ENCODE results near the gene BMP8B. TPM values are rescaled to one million over a fixed set of nuclear protein-coding genes. Genes with fewer than 3 reads are reported as not detected.

BMP8B gene
- total and polyA plus RNA-seq, 8 donors = 1.4 to 6.4 (median 3.5) TPM

DNA sequence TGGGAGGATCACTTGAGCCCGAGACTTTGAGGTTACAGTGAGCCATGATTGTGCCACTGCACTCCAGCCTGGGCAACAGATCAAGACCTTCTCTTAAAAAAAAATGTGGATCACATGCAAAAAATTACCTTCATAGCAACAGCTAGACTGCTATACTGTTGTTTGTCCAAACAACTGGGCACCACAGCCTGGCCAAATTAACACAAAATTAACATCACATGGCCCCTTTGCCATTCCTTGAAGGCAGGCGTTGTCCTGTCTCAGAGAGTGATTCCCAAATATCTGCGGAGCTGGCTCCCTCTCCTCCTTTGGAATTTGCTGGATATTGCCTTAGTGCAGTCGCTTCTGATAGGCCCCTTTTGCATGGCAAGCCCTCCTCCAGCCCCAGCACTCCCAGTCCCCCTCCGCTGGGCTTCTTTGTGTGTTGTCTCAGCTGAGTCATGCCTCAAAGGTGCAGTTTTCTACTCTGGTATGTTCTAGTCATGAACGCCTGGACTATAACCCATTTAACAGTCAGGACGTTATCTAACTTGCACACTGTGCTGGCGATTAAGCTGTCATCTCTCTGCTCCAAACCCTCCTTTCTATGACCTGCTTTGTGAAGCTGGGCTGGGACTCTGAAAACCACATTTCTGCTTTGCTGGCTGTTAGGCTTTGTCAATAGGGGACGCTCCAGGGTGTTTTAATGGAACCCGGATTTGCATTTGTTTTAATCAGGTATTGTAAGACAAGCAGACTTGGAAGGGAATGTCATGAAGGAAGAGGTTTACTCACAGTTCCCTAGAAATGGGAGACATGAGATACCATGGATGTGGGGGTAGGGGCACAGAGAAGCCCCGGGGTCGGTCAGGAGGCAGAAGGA, 77.3 kb downstream of the BMP8B start:
- ATAC-seq = no peak

DNA sequence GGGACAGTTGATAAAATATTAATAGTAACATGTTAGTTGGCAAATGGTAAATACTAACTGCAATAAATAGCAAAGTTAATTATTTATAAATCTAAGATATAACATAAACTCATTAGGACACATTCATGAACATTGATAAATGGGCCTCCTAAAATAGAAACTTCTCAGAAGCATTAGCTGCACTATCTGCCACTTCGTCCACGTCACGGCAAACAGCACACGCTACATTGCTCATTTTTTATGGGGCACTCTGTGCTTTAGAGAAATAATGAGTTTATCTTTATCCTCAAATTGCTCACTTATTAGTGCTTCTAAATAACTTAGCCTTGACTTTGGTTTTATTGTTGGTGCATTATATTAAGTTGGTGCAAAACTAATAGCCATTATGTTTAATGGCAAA, 81.2 kb downstream of the BMP8B start:
- no peak for FAIRE-seq

More for the DNA sequence above, 77.3 kb downstream of the BMP8B start:
- H3K36me3 ChIP-seq = no peaks in the 10 kb centered on the region
- H3K4me3 ChIP-seq = no peak overlapping the region
- no peaks in the 10 kb centered on the region for H3K27me3 ChIP-seq
- no peak overlapping the region for H3K27ac ChIP-seq
- no peaks in the 10 kb centered on the region for H3K4me1 ChIP-seq
- H3K9me3 ChIP-seq = no peaks in the 10 kb centered on the region
- DNase-seq (no peak), FAIRE-seq (no peak)
- intact Hi-C loops (cut with DNase I) = loop anchor here in 1 of 3 donors (10.0 kb wide), 1 partner anchor 107 kb away; no protein-coding TSS in a partner anchor
- TF ChIP-seq, protein P1, sequence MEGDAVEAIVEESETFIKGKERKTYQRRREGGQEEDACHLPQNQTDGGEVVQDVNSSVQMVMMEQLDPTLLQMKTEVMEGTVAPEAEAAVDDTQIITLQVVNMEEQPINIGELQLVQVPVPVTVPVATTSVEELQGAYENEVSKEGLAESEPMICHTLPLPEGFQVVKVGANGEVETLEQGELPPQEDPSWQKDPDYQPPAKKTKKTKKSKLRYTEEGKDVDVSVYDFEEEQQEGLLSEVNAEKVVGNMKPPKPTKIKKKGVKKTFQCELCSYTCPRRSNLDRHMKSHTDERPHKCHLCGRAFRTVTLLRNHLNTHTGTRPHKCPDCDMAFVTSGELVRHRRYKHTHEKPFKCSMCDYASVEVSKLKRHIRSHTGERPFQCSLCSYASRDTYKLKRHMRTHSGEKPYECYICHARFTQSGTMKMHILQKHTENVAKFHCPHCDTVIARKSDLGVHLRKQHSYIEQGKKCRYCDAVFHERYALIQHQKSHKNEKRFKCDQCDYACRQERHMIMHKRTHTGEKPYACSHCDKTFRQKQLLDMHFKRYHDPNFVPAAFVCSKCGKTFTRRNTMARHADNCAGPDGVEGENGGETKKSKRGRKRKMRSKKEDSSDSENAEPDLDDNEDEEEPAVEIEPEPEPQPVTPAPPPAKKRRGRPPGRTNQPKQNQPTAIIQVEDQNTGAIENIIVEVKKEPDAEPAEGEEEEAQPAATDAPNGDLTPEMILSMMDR (IDR thresholded peaks at IDR 0.05) = no peak
- WGBS, 2 donors = 80 to 84% methylated on average over 12 of the region's 12 CpGs

More for the DNA sequence above, 81.2 kb downstream of the BMP8B start:
- intact Hi-C loops (cut with DNase I) = no loop called here
- ATAC-seq = peak; percentile 21 to 60 (median 50)
- Histone ChIP-seq H3K27me3 (no peaks in the 10 kb centered on the region), H3K4me3 (no peak overlapping the region), H3K27ac (no peak overlapping the region), H3K9me3 (no peaks in the 10 kb centered on the region), H3K4me1 (peaks cover 0 to 1% (median 0%) of the 10 kb centered on the region in 3 donors), H3K36me3 (no peaks in the 10 kb centered on the region)
- no peak for DNase-seq
- 9 to 18% methylated on average over 4 of the region's 4 CpGs for WGBS, 2 donors
- TF ChIP-seq, protein P1 (IDR thresholded peaks at IDR 0.05) = no peak

Other genes with a start within 250 kb of the BMP8B start
- 100 to 1,000 TPM; 322 to 675 (median 563) TPM for gene PABPC4, start 212.1 kb downstream of the BMP8B start, total RNA-seq
- gene PABPC4, start 212.1 kb downstream of the BMP8B start, polyA plus RNA-seq = 100 to 1,000 TPM; 166 to 263 TPM
- gene HEYL, start 149.2 kb downstream of the BMP8B start, total RNA-seq = 10 to 100 TPM; 22.9 to 34.6 (median 32.3) TPM
- gene HEYL, start 149.2 kb downstream of the BMP8B start, polyA plus RNA-seq = 10 to 100 TPM; 12.0 to 19.3 TPM
- 1 to 10 TPM in 4 of 6 donors, under 1 TPM in 2; 0.56 to 4.5 (median 2.3) TPM for gene NT5C1A, start 116.8 kb downstream of the BMP8B start, total RNA-seq
- gene NT5C1A, start 116.8 kb downstream of the BMP8B start, polyA plus RNA-seq = under 1 TPM; 0.07 to 0.34 TPM
- gene HPCAL4, start 97.4 kb downstream of the BMP8B start, total RNA-seq = 1 to 10 TPM in 4 of 6 donors, under 1 TPM in 2; 0.15 to 7.8 (median 1.9) TPM
- under 1 TPM; 0.61 to 0.76 TPM for gene HPCAL4, start 97.4 kb downstream of the BMP8B start, polyA plus RNA-seq
- gene PPIE, start 50.0 kb downstream of the BMP8B start, total RNA-seq = 10 to 100 TPM; 18.1 to 36.8 (median 27.1) TPM
- 10 to 100 TPM; 23.7 to 42.5 TPM for gene PPIE, start 50.0 kb downstream of the BMP8B start, polyA plus RNA-seq
- gene OXCT2, start 17.5 kb downstream of the BMP8B start, total RNA-seq = 1 to 10 TPM in 1 of 6 donors, under 1 TPM in 5; 0.55 to 2.2 (median 0.93) TPM
- gene OXCT2, start 17.5 kb downstream of the BMP8B start, polyA plus RNA-seq = 1 to 10 TPM; 1.7 to 2.3 TPM
- 10 to 100 TPM in 5 of 6 donors, 1 to 10 TPM in 1; 9.9 to 14.5 (median 12.1) TPM for gene TRIT1, start 94.6 kb upstream of the BMP8B start, total RNA-seq
- 10 to 100 TPM; 14.3 to 17.7 TPM for gene TRIT1, start 94.6 kb upstream of the BMP8B start, polyA plus RNA-seq
- gene MYCL, start 113.1 kb upstream of the BMP8B start, total RNA-seq = 10 to 100 TPM in 2 of 6 donors, 1 to 10 TPM in 4; 3.4 to 17.9 (median 7.2) TPM
- gene MYCL, start 113.1 kb upstream of the BMP8B start, polyA plus RNA-seq = 1 to 10 TPM; 1.4 to 3.0 TPM
- gene MFSD2A, start 166.3 kb upstream of the BMP8B start, total RNA-seq = 1 to 10 TPM in 1 of 6 donors, under 1 TPM in 4, not detected in 1; 0.16 to 1.0 (median 0.34) TPM
- gene MFSD2A, start 166.3 kb upstream of the BMP8B start, polyA plus RNA-seq = under 1 TPM; 0.68 to 0.96 TPM

Measured in pancreas (tissue), 10 donors.